Mesendoderm (in vitro differentiated cells): ENCODE results near the gene PNPLA3.

Experiments used
- DNase-seq: peaks from one replicate; pipeline ENCODE4 v3.0.0; 2013
- H2AK5ac ChIP-seq: 2 replicates; pipeline ENCODE4 v1.6.1; 2013; ENCODE audit warnings: low read length, inconsistent platforms
- H2BK120ac ChIP-seq: 2 replicates; pipeline ENCODE4 v1.6.1; 2013; ENCODE audit warnings: low read depth, mild to moderate bottlenecking, low read length, moderate library complexity, mixed read lengths
- H2BK15ac ChIP-seq: replicated peaks from 2 replicates; pipeline ENCODE4 v1.6.1; 2013; ENCODE audit warnings: low read depth, mild to moderate bottlenecking, moderate library complexity
- H2BK5ac ChIP-seq: 2 replicates; pipeline ENCODE4 v1.6.1; 2013; ENCODE audit warnings: low read length, inconsistent platforms
- H3K18ac ChIP-seq: 2 replicates; pipeline ENCODE4 v1.6.1; 2013; ENCODE audit warnings: mild to moderate bottlenecking, low read length, mixed read lengths
- H3K23ac ChIP-seq: one replicate; pipeline ENCODE4 v1.6.1; 2013; ENCODE audit warnings: low read length
- H3K27ac ChIP-seq: 2 replicates; pipeline ENCODE4 v1.5.1; 2013; ENCODE audit warnings: low read depth, mild to moderate bottlenecking, inconsistent platforms, low read length, moderate library complexity
- H3K27me3 ChIP-seq: 2 replicates; pipeline ENCODE4 v1.6.1; 2013; ENCODE audit warnings: low read length, control low read depth, mild to moderate bottlenecking, inconsistent platforms; ENCODE audit not compliant: insufficient read depth, poor library complexity
- H3K36me3 ChIP-seq: 2 replicates; pipeline ENCODE4 v1.6.1; 2013; ENCODE audit warnings: low read length, inconsistent platforms; ENCODE audit not compliant: control insufficient read depth, insufficient read depth
- H3K4ac ChIP-seq: one replicate; pipeline ENCODE4 v1.6.1; 2013; ENCODE audit warnings: low read depth, mild to moderate bottlenecking, low read length, moderate library complexity
- H3K4me1 ChIP-seq: 2 replicates; pipeline ENCODE4 v1.6.1; 2013; ENCODE audit warnings: low read depth, low read length, inconsistent platforms; ENCODE audit not compliant: control insufficient read depth
- H3K4me2 ChIP-seq: 2 replicates; pipeline ENCODE4 v1.6.1; 2013; ENCODE audit warnings: low read length
- H3K4me3 ChIP-seq: 2 replicates; pipeline ENCODE4 v1.5.1; 2013; ENCODE audit warnings: mild to moderate bottlenecking, low read length
- H3K56ac ChIP-seq: one replicate; pipeline ENCODE4 v1.6.1; 2013; ENCODE audit warnings: low read length
- H3K79me1 ChIP-seq: 2 replicates; pipeline ENCODE4 v1.6.1; 2013; ENCODE audit warnings: low read length, inconsistent platforms
- H3K79me2 ChIP-seq: 2 replicates; pipeline ENCODE4 v1.6.1; 2013; ENCODE audit warnings: mild to moderate bottlenecking, low read length; ENCODE audit not compliant: control insufficient read depth, insufficient read depth
- H3K9ac ChIP-seq: 2 replicates; pipeline ENCODE4 v1.6.1; 2013; ENCODE audit warnings: low read length, inconsistent platforms
- H4K5ac ChIP-seq: one replicate; pipeline ENCODE4 v1.6.1; 2013; ENCODE audit warnings: low read length
- H4K8ac ChIP-seq: one replicate; pipeline ENCODE4 v1.6.1; 2013; ENCODE audit warnings: low read depth, mild to moderate bottlenecking, control low read depth, low read length, moderate library complexity
- WGBS: extraction: QIAGEN DNeasy Blood & Tissue Kit; methylation state at CpG from one replicate; pipeline ENCODE4 v1.1.7; 2013; ENCODE audit warnings: low lambda C conversion rate, missing lambda C conversion rate; ENCODE audit not compliant: insufficient coverage; ENCODE audit errors: extremely low coverage; 5-methylcytosine and 5-hydroxymethylcytosine counted together

PNPLA3 gene

GRCh38 chr22:43891360-43892182, 32.0 kb upstream of the PNPLA3 start, which contains the start of gene PNPLA5:
Gene PNPLA5 (minus strand): TSS chr22:43892013. CDS start chr22:43891880, 133 bp downstream.
- Histone ChIP-seq H2BK15ac (no peak within 1 kb of the TSS), H4K8ac (no peak within 1 kb of the TSS)

GRCh38 chr22:43892183-43892894, 31.3 kb upstream of the PNPLA3 start:
- Histone ChIP-seq H3K4me3 (no peak overlapping the region), H3K79me2 (no peaks in the 10 kb centered on the region), H3K27me3 (peaks cover 2% of the 10 kb centered on the region), H3K18ac (no peak overlapping the region), H3K27ac (no peak overlapping the region), H3K4me2 (peak overlapping the region; percentile 59), H3K56ac (peak overlapping the region; percentile 60), H3K4me1 (no peaks in the 10 kb centered on the region), H3K9ac (peak overlapping the region; percentile 54), H2BK5ac (no peak overlapping the region), H4K8ac (no peak overlapping the region), H4K5ac (no peak overlapping the region), H2AK5ac (no peak overlapping the region), H3K79me1 (no peaks in the 10 kb centered on the region), H2BK120ac (no peak overlapping the region), H2BK15ac (no peak overlapping the region), H3K36me3 (no peaks in the 10 kb centered on the region), H3K23ac (peak overlapping the region; percentile 66), H3K4ac (no peak overlapping the region)
- DNase-seq = peak; percentile 23
- no CpG with 5 or more reads among the region's 15 CpGs for WGBS

More at GRCh38 chr22:43891360-43892182, 32.0 kb upstream of the PNPLA3 start, which contains the start of gene PNPLA5:
- H3K79me1 ChIP-seq = no peaks in the 10 kb centered on the region
- peak within 1 kb of the TSS; percentile 28 for H3K4me3 ChIP-seq
- no peaks in the 10 kb centered on the region for H3K36me3 ChIP-seq
- no peaks in the 10 kb centered on the region for H3K79me2 ChIP-seq
- H3K23ac ChIP-seq = peak within 1 kb of the TSS; percentile 66
- no CpG with 5 or more reads among the region's 72 CpGs for WGBS
- DNase-seq = peak; percentile 50
- H3K27ac ChIP-seq = no peak within 1 kb of the TSS
- H2BK5ac ChIP-seq = no peak within 1 kb of the TSS
- H4K5ac ChIP-seq = no peak within 1 kb of the TSS
- peak within 1 kb of the TSS; percentile 60 for H3K56ac ChIP-seq
- peak within 1 kb of the TSS; percentile 54 for H3K9ac ChIP-seq
- H3K4me2 ChIP-seq = peak within 1 kb of the TSS; percentile 59
- H3K18ac ChIP-seq = no peak within 1 kb of the TSS
- no peak within 1 kb of the TSS for H3K4ac ChIP-seq
- H2AK5ac ChIP-seq = no peak within 1 kb of the TSS
- peaks cover 2% of the 10 kb centered on the region for H3K27me3 ChIP-seq
- H3K4me1 ChIP-seq = no peaks in the 10 kb centered on the region
- no peak within 1 kb of the TSS for H2BK120ac ChIP-seq

GRCh38 chr22:43893266-43893665, 30.3 kb upstream of the PNPLA3 start:
- Histone ChIP-seq H2BK5ac (no peak overlapping the region), H3K18ac (no peak overlapping the region), H3K9ac (no peak overlapping the region), H3K23ac (no peak overlapping the region), H3K27me3 (peaks cover 2% of the 10 kb centered on the region), H3K56ac (no peak overlapping the region), H2BK120ac (no peak overlapping the region), H3K27ac (no peak overlapping the region), H4K5ac (no peak overlapping the region), H2BK15ac (no peak overlapping the region), H3K4ac (no peak overlapping the region), H4K8ac (no peak overlapping the region), H3K4me3 (no peak overlapping the region), H3K4me2 (no peak overlapping the region), H3K79me1 (no peaks in the 10 kb centered on the region), H3K79me2 (no peaks in the 10 kb centered on the region), H2AK5ac (no peak overlapping the region), H3K4me1 (no peaks in the 10 kb centered on the region), H3K36me3 (no peaks in the 10 kb centered on the region)
- DNase-seq = no peak
- WGBS = no CpG with 5 or more reads among the region's 5 CpGs

GRCh38 chr22:43894122-43894521, 29.5 kb upstream of the PNPLA3 start:
- H3K23ac ChIP-seq = no peak overlapping the region
- H3K56ac ChIP-seq = no peak overlapping the region
- H3K4me3 ChIP-seq = no peak overlapping the region
- no peak overlapping the region for H3K18ac ChIP-seq
- no peak for DNase-seq
- H3K79me1 ChIP-seq = no peaks in the 10 kb centered on the region
- no peak overlapping the region for H3K27ac ChIP-seq
- no peaks in the 10 kb centered on the region for H3K79me2 ChIP-seq
- H3K27me3 ChIP-seq = peaks cover 2% of the 10 kb centered on the region
- H3K4me1 ChIP-seq = no peaks in the 10 kb centered on the region
- H2BK120ac ChIP-seq = no peak overlapping the region
- no peaks in the 10 kb centered on the region for H3K36me3 ChIP-seq
- WGBS = no CpG with 5 or more reads among the region's 5 CpGs
- H4K5ac ChIP-seq = no peak overlapping the region
- no peak overlapping the region for H3K4me2 ChIP-seq
- H2BK15ac ChIP-seq = no peak overlapping the region
- H2BK5ac ChIP-seq = no peak overlapping the region
- H3K9ac ChIP-seq = no peak overlapping the region
- H2AK5ac ChIP-seq = no peak overlapping the region
- H3K4ac ChIP-seq = no peak overlapping the region
- no peak overlapping the region for H4K8ac ChIP-seq

- Histone ChIP-seq H3K9ac (no peak overlapping the region), H3K56ac (peak overlapping the region; percentile 3), H2BK5ac (no peak overlapping the region), H3K18ac (no peak overlapping the region), H2BK15ac (no peak overlapping the region), H4K5ac (no peak overlapping the region), H2AK5ac (no peak overlapping the region), H4K8ac (no peak overlapping the region), H3K4me3 (no peak overlapping the region), H3K23ac (no peak overlapping the region), H3K27ac (no peak overlapping the region), H3K79me1 (no peaks in the 10 kb centered on the region), H3K27me3 (peaks cover 2% of the 10 kb centered on the region), H3K4me1 (no peaks in the 10 kb centered on the region), H3K4me2 (no peak overlapping the region), H3K79me2 (no peaks in the 10 kb centered on the region), H3K4ac (no peak overlapping the region), H2BK120ac (no peak overlapping the region), H3K36me3 (no peaks in the 10 kb centered on the region)
- DNase-seq = peak; percentile 49
- WGBS = no CpG with 5 or more reads among the region's 11 CpGs
These were observed 27.5 kb upstream of the PNPLA3 start for GRCh38 chr22:43895986-43896645.
